ENCODE data around the gene CEACAM16. TPM values are rescaled to one million over a fixed set of nuclear protein-coding genes. Genes with fewer than 3 reads are reported as not detected.

The CEACAM16 gene
- total RNA-seq, 2 donors from 2014 or later, result 0.52 TPM; not detected in 1

- no peak for TF ChIP-seq CTCF (IDR thresholded peaks at IDR 0.05)
- H3K36me3 ChIP-seq, result peaks cover 5% of the 10 kb centered on the region
- H3K27ac ChIP-seq, result peak overlapping the region; percentile 99
- intact Hi-C loops (cut with DNase I), result no loop called here
- peak overlapping the region; percentile 58 for H3K4me3 ChIP-seq
- no peaks in the 10 kb centered on the region for H3K9me3 ChIP-seq
- no peak for DNase-seq
- H3K9ac ChIP-seq (ENCODE audit: low read depth in 2 of 2, low read length in 2 of 2), result peak overlapping the region; percentile 99
- H3K4me1 ChIP-seq, result peaks cover 23% of the 10 kb centered on the region
- H3K27me3 ChIP-seq, result no peaks in the 10 kb centered on the region
Measured at GRCh38 chr19:44749292-44749691, 50.3 kb downstream of the CEACAM16 start.

GRCh38 chr19:44749994-44750393 lies 51.0 kb downstream of the CEACAM16 start:
- Histone ChIP-seq H3K4me3 (peak overlapping the region; percentile 58), H3K27me3 (no peaks in the 10 kb centered on the region), H3K9ac (ENCODE audit: low read depth in 2 of 2, low read length in 2 of 2) (peak overlapping the region; percentile 99), H3K27ac (peak overlapping the region; percentile 99), H3K4me1 (peaks cover 20% of the 10 kb centered on the region), H3K36me3 (peaks cover 5% of the 10 kb centered on the region), H3K9me3 (no peaks in the 10 kb centered on the region)
- TF ChIP-seq CTCF (IDR thresholded peaks at IDR 0.05), result no peak
- DNase-seq, result no peak
- intact Hi-C loops (cut with DNase I), result no loop called here

- no peak for DNase-seq
- H3K9ac ChIP-seq (ENCODE audit: low read depth in 2 of 2, low read length in 2 of 2), result peak overlapping the region; percentile 24 to 99
- H3K4me3 ChIP-seq, result peak overlapping the region; percentile 16
- peak overlapping the region; percentile 99 for H3K27ac ChIP-seq
- H3K36me3 ChIP-seq, result peaks cover 5% of the 10 kb centered on the region
- H3K4me1 ChIP-seq, result peaks cover 31% of the 10 kb centered on the region
- H3K9me3 ChIP-seq, result no peaks in the 10 kb centered on the region
- TF ChIP-seq CTCF (IDR thresholded peaks at IDR 0.05), result no peak
- H3K27me3 ChIP-seq, result no peaks in the 10 kb centered on the region
- intact Hi-C loops (cut with DNase I), result no loop called here
Measured at GRCh38 chr19:44752123-44752815, 53.3 kb downstream of the CEACAM16 start.

- TF ChIP-seq CTCF (IDR thresholded peaks at IDR 0.05), result no peak
- Histone ChIP-seq H3K4me3 (peak overlapping the region; percentile 45), H3K9ac (ENCODE audit: low read depth in 2 of 2, low read length in 2 of 2) (peak overlapping the region; percentile 53 to 83), H3K27me3 (no peaks in the 10 kb centered on the region), H3K9me3 (no peaks in the 10 kb centered on the region), H3K36me3 (peaks cover 11% of the 10 kb centered on the region), H3K27ac (peak overlapping the region; percentile 99), H3K4me1 (peaks cover 31% of the 10 kb centered on the region)
- intact Hi-C loops (cut with DNase I), result no loop called here
- peak; percentile 96 for DNase-seq
Measured at GRCh38 chr19:44752816-44753625, 54.1 kb downstream of the CEACAM16 start.

GRCh38 chr19:44753626-44753931 lies 54.6 kb downstream of the CEACAM16 start:
- Histone ChIP-seq H3K27me3 (no peaks in the 10 kb centered on the region), H3K4me1 (peaks cover 31% of the 10 kb centered on the region), H3K27ac (peak overlapping the region; percentile 99), H3K9me3 (no peaks in the 10 kb centered on the region), H3K36me3 (peaks cover 14% of the 10 kb centered on the region), H3K9ac (ENCODE audit: low read depth in 2 of 2, low read length in 2 of 2) (peak overlapping the region; percentile 53 to 99), H3K4me3 (peak overlapping the region; percentile 45)
- no peak for TF ChIP-seq CTCF (IDR thresholded peaks at IDR 0.05)
- intact Hi-C loops (cut with DNase I), result no loop called here
- no peak for DNase-seq
